Activated CD8-positive, alpha-beta T cell treated with anti-CD3 and anti-CD28 coated beads, Interleukin-2, amount 10 ng/mL, durations not matched to agents 7 days and 5 days (primary cell): Measurements from ENCODE around the gene C10orf53. TPM values are rescaled to one million over a fixed set of nuclear protein-coding genes. Genes with fewer than 3 reads are reported as not detected.

Experiments used
- ATAC-seq: fragments of 150-1000 bp; cut with Tn5 transposase; one replicate; pipeline ENCODE4 v1.10.0; 2021; ENCODE audit warnings: moderate library complexity
- CTCF ChIA-PET: fragments of 350-600 bp; sonication (Branson Sonifier 250); formaldehyde crosslinking; loops from one replicate; lab custom pipeline; 2021; ENCODE audit warnings: antibody characterized with exemption; lab: Charles Lee
- POLR2A ChIA-PET: fragments of 350-600 bp; sonication (Branson Sonifier 250); formaldehyde crosslinking; loops from one replicate; lab custom pipeline; 2021; ENCODE audit warnings: antibody characterized with exemption; lab: Charles Lee
- DNase-seq: peaks from one replicate; pipeline ENCODE4 v3.0.0-alpha.2; 2020
- H3K27ac Mint-ChIP-seq: one replicate; pipeline ENCODE4 v1.8.0; 2021; ENCODE audit warnings: mild to moderate bottlenecking, mixed read lengths
- H3K27me3 Mint-ChIP-seq: one replicate; pipeline ENCODE4 v1.8.0; 2021; ENCODE audit warnings: low read depth, mixed read lengths
- H3K36me3 Mint-ChIP-seq: one replicate; pipeline ENCODE4 v1.8.0; 2021; ENCODE audit warnings: low read depth, mixed read lengths
- H3K4me1 Mint-ChIP-seq: one replicate; pipeline ENCODE4 v1.8.0; 2021; ENCODE audit warnings: low read depth, mixed read lengths
- H3K4me3 Mint-ChIP-seq: one replicate; pipeline ENCODE4 v1.8.0; 2021; ENCODE audit warnings: mild to moderate bottlenecking, mixed read lengths
- H3K9me3 Mint-ChIP-seq: one replicate; pipeline ENCODE4 v1.8.0; 2022; ENCODE audit warnings: mixed read lengths; ENCODE audit not compliant: insufficient read depth
- total RNA-seq, 2 experiments: library from RNA; stranded (reverse); gene quantifications; one replicate each; pipeline ENCODE4 v1.2.3, GENCODE V29; 2021

C10orf53 gene
- total RNA-seq, 2 experiments from 2014 or later: not detected

- Mint-ChIP-seq H3K4me1 (no peaks in the 10 kb centered on the region), H3K27me3 (no peaks in the 10 kb centered on the region), H3K4me3 (no peak overlapping the region), H3K9me3 (no peaks in the 10 kb centered on the region), H3K27ac (no peak overlapping the region), H3K36me3 (no peaks in the 10 kb centered on the region)
- DNase-seq (peak; percentile 13), ATAC-seq (no peak)
- CTCF ChIA-PET: no interaction called here
- POLR2A ChIA-PET: interaction anchor here (1.0 kb wide), 1 partner anchor 18 kb away, joined by 3 read pairs; no protein-coding TSS in a partner anchor
Observed at GRCh38 chr10:49744091-49744685, 64.7 kb downstream of the C10orf53 start.

GRCh38 chr10:49744924-49745605, 65.6 kb downstream of the C10orf53 start:
- Mint-ChIP-seq H3K36me3 (no peaks in the 10 kb centered on the region), H3K27ac (no peak overlapping the region), H3K27me3 (no peaks in the 10 kb centered on the region), H3K4me3 (no peak overlapping the region), H3K9me3 (no peaks in the 10 kb centered on the region), H3K4me1 (no peaks in the 10 kb centered on the region)
- DNase-seq (no peak), ATAC-seq (no peak)
- POLR2A ChIA-PET: no interaction called here
- CTCF ChIA-PET: no interaction called here

GRCh38 chr10:49745756-49746155, 66.3 kb downstream of the C10orf53 start:
- CTCF ChIA-PET: no interaction called here
- Mint-ChIP-seq H3K36me3 (no peaks in the 10 kb centered on the region), H3K9me3 (no peaks in the 10 kb centered on the region), H3K27ac (no peak overlapping the region), H3K4me1 (no peaks in the 10 kb centered on the region), H3K4me3 (no peak overlapping the region), H3K27me3 (no peaks in the 10 kb centered on the region)
- no peak for ATAC-seq
- POLR2A ChIA-PET: no interaction called here
- no peak for DNase-seq

- DNase-seq (no peak), ATAC-seq (no peak)
- H3K27me3 Mint-ChIP-seq: no peaks in the 10 kb centered on the region
- CTCF ChIA-PET: no interaction called here
- H3K36me3 Mint-ChIP-seq: no peaks in the 10 kb centered on the region
- POLR2A ChIA-PET: no interaction called here
- no peak overlapping the region for H3K27ac Mint-ChIP-seq
- H3K9me3 Mint-ChIP-seq: no peaks in the 10 kb centered on the region
- no peaks in the 10 kb centered on the region for H3K4me1 Mint-ChIP-seq
- H3K4me3 Mint-ChIP-seq: no peak overlapping the region
Observed at GRCh38 chr10:49746626-49747302, 67.3 kb downstream of the C10orf53 start.

Other genes with a start within 250 kb of the C10orf53 start
- 10 to 100 TPM; 20.5 to 20.6 TPM for gene ERCC6, start 140.5 kb upstream of the C10orf53 start, total RNA-seq
- gene SLC18A3, start 69.3 kb upstream of the C10orf53 start, total RNA-seq: not detected
- gene CHAT, start 65.6 kb upstream of the C10orf53 start, total RNA-seq: not detected
- under 1 TPM in 1 of 2 experiments, not detected in 1; 0.10 TPM for gene OGDHL, start 82.7 kb downstream of the C10orf53 start, total RNA-seq